Forelimb muscle (tissue), 1 donor: ENCODE results near the gene TXLNG. TPM values are rescaled to one million over a fixed set of nuclear protein-coding genes. Genes with fewer than 3 reads are reported as not detected.

Experiments
- DNase-seq: peaks from one replicate; pipeline ENCODE4 v3.0.0-alpha.2; 2013; ENCODE audit warnings: low read depth
- polyA plus RNA-seq: library from polyadenylated mRNA; unstranded; fragments of 120-200 nt; gene quantifications from one replicate; pipeline ENCODE4 v1.2.1, GENCODE V29; 2013; ENCODE audit not compliant: insufficient read length

Gene TXLNG
- polyA plus RNA-seq, 1 donor: 9.7 TPM

- no peak for DNase-seq
Measured at GRCh38 chrX:16870862-16871815, 84.9 kb downstream of the TXLNG start.

GRCh38 chrX:16873106-16873505 is 86.8 kb downstream of the TXLNG start:
- DNase-seq: no peak

GRCh38 chrX:16874458-16875095 is 88.3 kb downstream of the TXLNG start:
- no peak for DNase-seq

GRCh38 chrX:16876696-16877095 is 90.4 kb downstream of the TXLNG start:
- no peak for DNase-seq

GRCh38 chrX:16882169-16882568 is 95.9 kb downstream of the TXLNG start:
- DNase-seq: no peak

GRCh38 chrX:16882702-16883486 is 96.6 kb downstream of the TXLNG start:
- DNase-seq: no peak

- DNase-seq: no peak
Measured at GRCh38 chrX:16883487-16883804, 97.2 kb downstream of the TXLNG start.

GRCh38 chrX:16885628-16886027 is 99.4 kb downstream of the TXLNG start:
- DNase-seq: no peak

- peak; percentile 51 for DNase-seq
Measured at GRCh38 chrX:16892504-16893362, 106.5 kb downstream of the TXLNG start.

Other genes starting within 250 kb of the TXLNG start
- not detected for gene S100G, start 136.3 kb upstream of the TXLNG start, polyA plus RNA-seq
- 17.6 TPM for gene CTPS2, start 73.8 kb upstream of the TXLNG start, polyA plus RNA-seq
- 16.7 TPM for gene SYAP1, start 66.9 kb upstream of the TXLNG start, polyA plus RNA-seq
- gene RBBP7, start 83.9 kb downstream of the TXLNG start, polyA plus RNA-seq: 165 TPM
- 8.1 TPM for gene REPS2, start 160.2 kb downstream of the TXLNG start, polyA plus RNA-seq